SU-DHL-6 (cell line): ENCODE measurements around the gene CSPG4.

Source experiments
- EZH2phosphoT487 ChIP-seq: fragments of 200-600 bp; sonication (generic), shearing (Covaris generic); conservative IDR thresholded peaks from 2 replicates; pipeline ENCODE4 v1.6.1; 2018; ENCODE audit warnings: mild to moderate bottlenecking, antibody characterized with exemption, low read length, moderate library complexity, mixed read lengths
- TF ChIP-seq, protein P1 (sequence below): fragments of 200-600 bp; sonication (generic); IDR thresholded peaks from one replicate; pipeline ENCODE4 v1.5.1; 2017; ENCODE audit warnings: antibody characterized with exemption, mild to moderate bottlenecking, low read length, moderate library complexity; ENCODE audit not compliant: insufficient read depth, poor library complexity, severe bottlenecking

GRCh38 chr15:75694241-75695182, 18.1 kb downstream of the CSPG4 start:
- TF ChIP-seq, protein P1, sequence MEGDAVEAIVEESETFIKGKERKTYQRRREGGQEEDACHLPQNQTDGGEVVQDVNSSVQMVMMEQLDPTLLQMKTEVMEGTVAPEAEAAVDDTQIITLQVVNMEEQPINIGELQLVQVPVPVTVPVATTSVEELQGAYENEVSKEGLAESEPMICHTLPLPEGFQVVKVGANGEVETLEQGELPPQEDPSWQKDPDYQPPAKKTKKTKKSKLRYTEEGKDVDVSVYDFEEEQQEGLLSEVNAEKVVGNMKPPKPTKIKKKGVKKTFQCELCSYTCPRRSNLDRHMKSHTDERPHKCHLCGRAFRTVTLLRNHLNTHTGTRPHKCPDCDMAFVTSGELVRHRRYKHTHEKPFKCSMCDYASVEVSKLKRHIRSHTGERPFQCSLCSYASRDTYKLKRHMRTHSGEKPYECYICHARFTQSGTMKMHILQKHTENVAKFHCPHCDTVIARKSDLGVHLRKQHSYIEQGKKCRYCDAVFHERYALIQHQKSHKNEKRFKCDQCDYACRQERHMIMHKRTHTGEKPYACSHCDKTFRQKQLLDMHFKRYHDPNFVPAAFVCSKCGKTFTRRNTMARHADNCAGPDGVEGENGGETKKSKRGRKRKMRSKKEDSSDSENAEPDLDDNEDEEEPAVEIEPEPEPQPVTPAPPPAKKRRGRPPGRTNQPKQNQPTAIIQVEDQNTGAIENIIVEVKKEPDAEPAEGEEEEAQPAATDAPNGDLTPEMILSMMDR = no peak
- TF ChIP-seq EZH2phosphoT487 = no peak
